NK-92 (cell line): ENCODE data around the gene IGFBP2.
"Not testable (repeated sequence)": the region's sequence is repeated elsewhere in the genome, so short reads cannot be mapped to it uniquely, and the experiment has no call there.

Experiments used
- DNase-seq: peaks from one replicate; lab custom pipeline; 2025; ENCODE audit not compliant: unreplicated experiment; lab: John Stamatoyannopoulos, UW

The IGFBP2 gene, protein sequence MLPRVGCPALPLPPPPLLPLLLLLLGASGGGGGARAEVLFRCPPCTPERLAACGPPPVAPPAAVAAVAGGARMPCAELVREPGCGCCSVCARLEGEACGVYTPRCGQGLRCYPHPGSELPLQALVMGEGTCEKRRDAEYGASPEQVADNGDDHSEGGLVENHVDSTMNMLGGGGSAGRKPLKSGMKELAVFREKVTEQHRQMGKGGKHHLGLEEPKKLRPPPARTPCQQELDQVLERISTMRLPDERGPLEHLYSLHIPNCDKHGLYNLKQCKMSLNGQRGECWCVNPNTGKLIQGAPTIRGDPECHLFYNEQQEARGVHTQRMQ

DNA sequence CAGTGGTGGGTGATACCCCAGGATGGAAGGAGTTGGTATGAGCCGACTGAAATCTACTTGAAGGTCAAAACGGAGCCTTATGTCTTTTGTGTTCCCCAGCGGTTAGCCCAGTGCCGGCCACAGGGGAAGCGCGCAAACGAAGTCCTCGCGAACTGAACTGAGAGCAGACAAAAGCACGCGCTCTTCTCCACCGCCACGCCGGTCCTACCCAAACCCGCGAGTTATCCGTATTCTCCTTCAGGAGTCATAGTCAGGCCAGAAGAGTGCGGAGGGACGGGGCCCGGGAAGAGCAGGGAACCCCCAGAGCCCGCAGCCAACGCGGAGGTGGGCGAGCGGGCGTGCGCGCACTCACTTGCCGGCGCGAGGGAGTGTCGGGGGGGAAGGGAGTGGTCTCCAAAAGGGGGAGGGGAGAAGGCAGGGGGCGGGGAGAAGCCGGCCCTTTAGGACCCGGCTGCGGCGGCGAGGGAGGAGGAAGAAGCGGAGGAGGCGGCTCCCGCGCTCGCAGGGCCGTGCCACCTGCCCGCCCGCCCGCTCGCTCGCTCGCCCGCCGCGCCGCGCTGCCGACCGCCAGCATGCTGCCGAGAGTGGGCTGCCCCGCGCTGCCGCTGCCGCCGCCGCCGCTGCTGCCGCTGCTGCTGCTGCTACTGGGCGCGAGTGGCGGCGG, at the start of gene IGFBP2:
IGFBP2 (plus strand) TSS at position 469 of the 664 bp plus-strand sequence; CDS start at position 573, 104 bp downstream.
- no peak for DNase-seq

DNA sequence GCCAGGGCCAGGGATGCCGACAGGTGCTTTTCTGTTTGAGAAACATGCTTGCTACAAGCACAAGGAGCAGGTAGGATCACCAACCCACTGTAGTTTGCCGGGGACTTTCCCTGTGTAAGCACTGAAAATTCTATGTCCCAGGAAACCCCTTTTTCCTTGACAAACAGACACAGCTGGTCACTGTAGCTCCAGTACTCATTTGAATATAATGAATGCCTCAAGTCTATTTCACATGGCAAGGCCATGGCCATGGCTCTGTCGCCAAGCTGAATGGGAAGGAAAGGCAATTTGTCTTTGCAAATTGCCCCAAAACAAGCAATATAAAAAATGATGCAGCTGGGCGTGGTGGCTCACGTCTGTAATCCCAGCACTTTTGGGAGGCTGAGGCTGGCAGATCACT, 49.6 kb upstream of the IGFBP2 start:
- DNase-seq, result no peak

DNA sequence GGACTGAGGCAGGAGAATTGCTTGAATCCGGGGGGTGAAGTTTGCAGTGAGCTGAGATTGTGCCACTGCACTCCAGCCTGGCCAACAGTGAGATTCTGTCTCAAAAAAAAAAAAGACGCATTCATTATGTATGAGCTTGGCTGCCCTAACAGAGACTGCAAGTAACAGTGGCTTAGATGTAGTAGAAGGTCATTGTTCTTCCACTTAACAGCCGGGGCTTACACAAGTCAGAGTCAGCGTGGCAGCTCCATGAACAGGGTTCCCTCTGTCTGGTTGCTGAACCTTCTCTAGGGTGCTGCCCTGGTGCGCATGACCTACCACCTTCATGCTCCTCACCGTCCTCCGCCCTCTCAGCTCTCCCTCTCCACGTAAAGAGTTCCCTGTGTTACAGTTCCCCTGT, 49.1 kb upstream of the IGFBP2 start:
- no peak for DNase-seq

DNA sequence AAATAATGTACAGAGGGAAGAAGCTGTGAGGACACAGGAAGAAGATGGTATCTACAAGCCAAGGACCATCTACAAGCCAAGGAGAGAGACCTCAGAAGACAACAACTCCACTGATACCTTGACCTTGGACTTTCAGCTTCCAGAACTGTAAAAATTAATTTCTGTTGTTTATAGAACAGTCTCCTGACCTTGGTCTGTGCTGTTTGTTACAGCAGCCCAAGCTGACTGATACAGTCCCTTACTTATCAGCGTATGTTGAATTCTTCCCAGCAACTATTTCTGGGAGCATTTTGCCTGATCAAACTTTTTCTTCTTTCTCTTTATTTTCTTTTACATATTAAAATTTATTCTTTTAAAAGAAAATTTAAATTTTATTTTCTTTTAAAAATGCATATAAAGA, 47.8 kb upstream of the IGFBP2 start:
- DNase-seq, result no peak

DNA sequence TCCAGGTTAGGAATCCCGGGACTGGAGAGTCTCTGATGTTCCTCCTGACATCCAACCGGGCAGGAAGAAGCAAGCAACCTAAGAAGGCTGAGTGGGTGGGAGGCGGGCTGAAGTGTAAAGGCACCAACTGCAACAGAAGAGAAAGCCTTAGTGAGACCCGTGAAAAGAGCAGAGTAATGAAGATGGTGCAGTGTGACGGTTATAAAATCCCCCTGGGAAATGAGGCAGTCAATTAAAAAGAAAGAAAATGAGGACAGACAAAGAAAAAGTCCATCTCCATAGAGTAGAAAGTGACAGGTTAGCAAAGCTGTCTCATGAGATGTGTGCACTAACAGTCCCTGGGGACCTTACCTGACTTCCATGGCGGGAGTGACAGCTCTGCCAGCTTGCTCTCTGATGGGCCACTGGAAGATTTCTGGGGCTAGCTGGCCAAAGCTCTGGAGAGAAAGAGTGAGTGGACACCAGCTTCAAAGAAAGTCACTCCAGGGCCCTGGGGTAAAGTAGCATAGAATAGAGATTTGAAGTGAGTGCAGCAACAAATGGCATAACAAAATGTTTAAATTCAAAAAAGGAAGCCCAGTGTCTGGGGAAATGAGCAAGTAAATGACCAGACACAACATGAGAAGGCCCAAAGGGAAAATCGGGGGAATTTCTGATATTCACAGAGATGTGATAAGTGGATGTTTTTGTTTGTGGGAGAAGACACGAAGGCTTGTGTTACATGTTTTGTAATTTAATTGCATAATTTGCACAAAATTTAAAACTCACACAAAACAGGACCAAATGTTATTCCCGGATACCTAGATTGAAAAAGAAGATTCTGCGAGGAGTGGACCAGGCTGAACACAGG, 44.1 kb upstream of the IGFBP2 start:
- no peak for DNase-seq

DNA sequence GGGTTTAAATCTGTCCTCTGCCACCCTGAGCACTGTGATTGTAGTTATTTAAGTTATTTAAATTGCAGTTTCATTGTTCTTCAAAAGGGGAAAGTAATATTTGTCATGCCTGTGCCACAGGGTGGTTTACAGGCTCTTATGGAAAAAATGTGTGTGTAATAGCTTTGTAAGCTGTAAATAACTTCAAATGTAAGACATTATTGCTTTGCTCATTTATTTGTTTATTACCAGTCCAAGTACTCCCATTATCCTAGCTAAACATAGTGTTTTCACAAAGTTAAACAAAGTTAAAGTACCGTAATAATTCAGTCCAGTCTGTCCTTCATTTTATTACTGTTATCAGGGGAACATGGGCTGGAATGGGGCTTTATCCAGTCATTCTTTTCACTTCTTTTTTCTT, 43.4 kb upstream of the IGFBP2 start:
- DNase-seq, result no peak

DNA sequence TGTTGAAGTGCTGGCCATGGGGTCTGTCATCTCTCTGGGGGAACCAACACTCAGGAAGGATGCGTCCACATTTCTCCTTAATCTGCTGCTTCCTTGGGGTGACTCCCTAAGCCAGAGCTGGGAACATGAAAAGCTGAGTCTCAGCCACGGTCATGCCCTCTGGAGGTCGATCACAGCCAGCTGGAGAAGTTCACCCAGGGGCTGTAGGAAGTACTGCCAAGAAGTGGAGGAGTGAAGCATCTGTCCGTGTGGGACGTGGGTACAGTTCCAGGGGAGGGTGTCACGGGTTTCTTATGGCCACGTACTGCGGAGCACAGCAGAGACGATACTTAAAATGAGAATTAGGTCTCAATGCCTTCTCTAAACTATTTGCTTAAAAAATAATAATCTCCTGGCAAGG, 42.4 kb upstream of the IGFBP2 start:
- DNase-seq, result no peak

DNA sequence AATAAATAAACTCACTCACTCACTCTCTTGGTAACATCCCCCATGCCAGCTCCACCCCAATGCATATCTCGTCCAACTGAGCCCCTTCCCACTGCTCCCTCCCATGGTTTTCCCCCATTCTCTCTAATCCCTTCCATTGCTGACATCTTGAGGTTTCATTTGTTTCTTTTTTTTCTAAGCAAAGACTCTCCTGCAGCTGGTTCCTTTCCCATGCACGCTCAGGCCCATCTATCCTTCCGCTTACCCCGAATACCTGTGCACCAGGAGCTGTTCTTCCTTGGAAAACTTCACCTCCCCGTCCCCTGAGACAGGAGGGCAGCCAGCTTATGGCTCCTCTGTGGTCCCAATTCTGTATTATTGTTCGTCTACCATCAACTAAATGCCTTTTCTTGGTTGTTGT, 41.7 kb upstream of the IGFBP2 start:
- no peak for DNase-seq

DNA sequence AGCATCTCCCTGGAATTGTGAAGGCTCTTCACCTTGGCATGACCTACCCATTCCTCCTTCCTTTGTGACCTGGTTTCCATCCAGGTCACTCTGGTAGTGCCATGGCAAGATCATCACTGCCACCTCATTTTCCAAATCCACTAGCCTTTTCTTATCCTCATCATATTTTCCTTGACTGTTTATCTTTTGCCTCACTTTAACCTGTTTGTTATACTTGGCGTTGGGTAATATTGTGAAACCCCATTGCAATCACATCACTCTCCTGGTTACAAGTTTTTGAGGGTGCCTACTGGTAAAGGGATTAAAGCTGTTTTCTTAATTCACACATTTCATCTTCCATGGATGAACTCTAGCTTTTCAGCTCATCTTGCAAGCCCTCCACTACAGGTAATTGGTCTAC, 39.1 kb upstream of the IGFBP2 start:
- DNase-seq, result no peak

DNA sequence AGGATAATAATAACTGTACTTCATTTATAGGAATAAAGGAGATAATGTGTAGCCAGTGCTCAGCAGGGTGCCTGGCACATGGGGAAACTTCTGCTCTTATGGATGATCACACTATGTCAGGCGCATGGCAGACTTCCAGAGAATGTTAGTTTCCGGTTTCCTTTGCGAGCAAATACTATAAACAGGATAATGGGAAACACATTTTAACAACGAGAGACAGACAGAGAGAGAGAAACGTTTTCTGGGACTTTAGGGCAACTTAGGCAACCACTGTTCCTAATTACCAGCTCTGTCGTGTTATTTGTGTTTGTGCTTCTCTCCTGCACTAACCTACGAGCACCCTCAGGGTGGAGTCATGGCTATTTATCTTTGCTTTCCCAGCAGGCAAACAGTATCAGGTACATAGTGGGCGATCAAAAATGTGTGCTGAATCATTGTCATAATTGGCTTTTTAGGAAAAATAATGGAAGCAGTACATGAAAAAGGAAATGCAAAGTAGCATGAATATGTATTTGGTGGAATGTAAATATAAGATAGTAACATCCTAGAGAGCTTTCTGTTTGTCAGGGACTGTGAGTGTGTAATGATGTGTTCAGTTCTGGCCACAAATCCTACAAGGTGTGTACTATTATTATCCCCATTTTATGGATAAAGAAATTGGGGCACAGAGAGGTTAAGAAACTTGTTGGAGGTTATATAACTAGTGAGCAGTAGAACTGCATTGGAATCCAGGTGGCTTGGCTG, 36.8 kb upstream of the IGFBP2 start:
- no peak for DNase-seq

DNA sequence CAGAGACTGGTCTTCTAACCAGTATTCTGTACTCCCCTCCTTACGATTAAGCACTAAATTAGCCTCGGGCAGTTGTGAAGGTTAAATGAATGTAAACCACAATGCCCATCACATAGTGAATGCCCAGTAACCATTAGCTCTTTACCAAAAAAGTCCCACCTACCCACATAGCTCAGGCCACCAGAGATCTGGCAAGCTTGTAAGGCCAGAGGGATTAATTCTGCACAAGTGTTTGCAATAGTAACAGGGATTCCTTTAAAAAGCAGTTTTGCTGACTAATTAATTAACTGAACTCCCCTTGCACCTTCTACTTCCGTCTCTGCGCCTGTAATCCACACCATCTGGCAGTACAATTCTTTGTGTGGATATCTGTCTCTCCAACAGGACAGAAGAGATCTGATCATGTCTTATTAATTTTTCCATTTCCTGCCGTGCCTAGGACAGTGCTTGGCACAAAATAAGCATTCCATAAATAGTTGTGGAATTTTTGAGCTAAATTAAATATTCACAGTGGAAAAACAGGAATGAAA, 36.2 kb upstream of the IGFBP2 start:
- DNase-seq, result no peak

DNA sequence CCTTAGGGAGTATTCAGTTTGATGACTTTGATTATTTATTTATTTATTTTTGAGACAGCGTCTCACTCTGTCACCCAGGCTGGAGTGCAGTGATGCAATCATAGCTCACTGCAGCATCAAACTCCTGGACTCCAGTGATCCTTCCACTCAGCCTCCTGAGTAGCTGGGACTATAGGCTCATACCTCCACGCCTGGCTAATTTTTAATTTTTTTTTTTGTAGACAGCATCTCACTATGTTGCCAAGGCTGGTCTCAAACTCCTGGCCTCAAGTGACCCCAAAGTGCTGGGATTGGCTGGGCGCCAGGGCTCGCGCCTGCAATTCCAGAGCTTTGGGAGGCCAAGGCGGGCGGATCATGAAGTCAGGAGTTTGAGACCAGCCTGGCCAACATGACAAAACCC, 35.4 kb upstream of the IGFBP2 start:
- not testable (repeated sequence) for DNase-seq

DNA sequence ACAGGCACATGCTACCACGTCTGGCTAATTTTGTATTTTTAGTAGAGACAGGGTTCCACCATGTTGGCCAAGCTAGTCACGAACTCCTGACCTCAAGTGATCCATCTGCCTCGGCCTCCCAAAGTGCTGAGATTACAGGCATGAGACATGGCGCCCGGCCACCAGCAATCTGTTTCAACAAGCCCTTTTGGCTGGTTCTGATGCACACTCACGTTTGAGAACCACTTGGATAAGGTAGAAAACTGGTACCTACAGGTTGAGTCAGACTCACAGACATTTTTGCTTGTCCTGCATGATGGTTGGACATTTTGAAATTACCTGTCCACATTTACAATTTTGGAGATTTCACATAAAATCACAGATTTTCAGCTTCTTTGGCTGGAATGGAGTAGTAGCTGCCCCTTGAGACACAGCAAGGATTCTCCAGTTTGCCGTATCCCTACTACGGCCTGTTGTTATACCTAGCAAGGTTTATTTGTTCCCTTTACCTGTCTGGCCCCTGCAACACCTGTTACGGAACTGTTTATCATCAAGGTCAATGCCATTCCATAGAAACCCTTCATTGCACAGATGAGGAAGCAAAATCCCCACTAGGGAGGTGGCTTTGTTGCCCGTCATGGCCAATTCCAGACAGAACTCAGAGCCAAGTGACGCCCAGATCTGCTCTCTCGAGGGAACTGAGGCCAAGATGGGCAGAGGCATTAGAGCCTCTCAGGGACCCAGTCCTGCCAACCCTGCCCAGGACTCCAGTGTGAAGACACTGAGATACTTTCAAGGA, 31.4 kb upstream of the IGFBP2 start:
- no peak for DNase-seq

DNA sequence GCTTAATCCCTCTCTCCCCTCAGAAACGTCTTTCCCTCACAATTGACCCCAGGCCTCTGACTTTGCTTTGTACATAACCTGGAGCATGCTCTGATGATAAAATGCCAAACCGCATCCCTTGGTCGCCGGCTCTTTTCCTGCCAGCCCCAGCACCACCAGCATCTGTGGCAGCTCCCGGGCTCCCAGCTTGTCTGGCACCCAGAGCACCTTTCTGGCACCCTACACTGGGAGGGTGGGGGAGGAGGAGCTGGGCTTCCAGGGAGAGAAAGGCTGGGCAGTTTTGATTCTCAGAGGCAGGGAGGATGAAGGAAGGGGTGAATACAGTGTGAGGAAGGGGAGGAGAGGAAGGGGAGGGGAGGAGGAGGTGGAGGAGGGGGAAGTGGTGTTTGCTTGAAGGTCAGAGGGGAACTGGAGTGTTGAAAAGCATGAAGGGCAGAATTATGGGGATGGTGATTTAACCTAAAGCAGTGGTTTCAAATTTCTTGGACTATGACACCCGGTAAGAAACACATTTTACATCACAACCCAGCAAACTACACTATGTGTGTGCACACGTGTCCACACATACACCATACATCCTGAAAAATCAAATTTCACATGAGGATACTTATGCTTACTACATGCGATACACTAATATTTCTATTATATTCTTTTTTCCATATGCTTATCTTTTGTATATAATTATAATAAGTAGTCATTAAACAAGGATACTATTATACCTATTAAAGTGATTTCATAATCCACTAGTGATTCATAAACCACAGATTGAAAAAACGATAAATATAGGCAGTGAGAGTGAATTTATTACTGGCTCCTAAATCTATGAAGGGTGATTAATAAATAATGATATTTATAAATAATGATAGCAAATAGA, 30.0 kb upstream of the IGFBP2 start:
- DNase-seq, result no peak

DNA sequence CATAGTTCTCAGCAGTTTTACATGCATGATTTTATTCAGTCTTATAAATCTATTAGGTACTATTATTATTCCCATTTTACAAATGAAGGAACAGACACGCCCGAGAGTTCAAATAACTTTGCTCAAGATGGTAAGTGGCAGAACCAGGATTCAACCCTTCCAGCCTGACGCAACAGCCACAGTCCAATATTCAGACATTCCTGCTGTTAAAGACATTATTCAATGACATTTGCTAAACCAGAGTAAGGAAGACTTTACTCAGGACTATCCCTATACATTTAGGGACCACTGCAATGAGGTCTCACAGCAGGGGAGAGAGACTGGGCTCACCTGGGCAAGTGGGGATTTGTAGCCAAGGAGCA, 29.4 kb upstream of the IGFBP2 start:
- DNase-seq, result no peak

DNA sequence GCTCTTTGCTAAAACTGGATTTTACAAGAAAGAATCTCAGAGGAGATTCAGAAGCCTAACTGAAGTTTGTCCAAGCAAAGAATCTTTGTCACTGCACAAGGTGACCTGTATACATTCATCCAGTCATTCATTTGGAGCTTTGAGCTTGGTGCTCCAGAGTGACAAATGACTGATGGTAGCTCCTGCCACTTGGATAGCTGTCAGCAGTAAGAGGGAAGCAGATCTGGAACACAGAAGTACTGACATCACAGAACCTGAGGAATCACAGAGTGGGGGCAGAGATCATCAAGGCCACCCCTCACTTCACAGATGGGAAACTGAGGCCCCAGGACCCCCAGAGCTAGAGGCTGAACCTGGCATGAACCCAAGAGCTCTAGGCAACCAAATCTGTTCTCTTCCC, 28.8 kb upstream of the IGFBP2 start:
- no peak for DNase-seq

DNA sequence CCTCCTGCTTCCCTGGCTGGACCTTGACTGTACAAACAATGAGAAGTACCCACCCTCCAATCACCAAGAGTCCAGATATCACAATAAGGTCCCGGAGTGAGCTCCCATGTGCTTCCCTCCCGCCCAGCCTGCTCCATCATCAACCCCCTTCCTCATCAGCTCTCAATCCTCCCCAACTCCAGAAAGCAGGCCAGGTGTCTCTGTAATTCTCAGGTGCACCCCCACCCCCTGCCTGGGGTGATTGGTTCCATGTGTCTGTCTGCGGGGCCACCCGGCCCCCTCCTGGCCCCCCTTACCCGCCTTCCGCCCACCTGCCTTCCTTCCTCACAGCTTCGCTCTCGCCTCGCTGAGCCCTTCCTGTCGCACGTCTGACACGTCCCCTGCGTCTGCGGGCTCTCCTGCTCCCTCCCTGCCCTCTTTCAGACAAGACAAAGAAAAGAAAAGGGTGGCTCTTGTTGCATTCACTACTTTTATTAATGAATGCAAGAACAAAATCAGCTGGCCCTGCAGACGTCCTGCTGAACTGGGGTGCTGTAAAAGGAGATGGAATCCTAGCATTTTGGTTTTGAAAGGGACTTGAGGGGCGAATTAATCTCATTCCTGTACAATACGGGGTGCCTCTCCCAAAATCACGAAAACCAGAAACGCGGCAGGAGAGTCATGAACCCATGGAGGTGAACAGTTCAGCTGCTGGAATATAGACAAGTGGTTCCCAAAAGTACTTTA, 26.5 kb upstream of the IGFBP2 start:
- DNase-seq, result no peak

DNA sequence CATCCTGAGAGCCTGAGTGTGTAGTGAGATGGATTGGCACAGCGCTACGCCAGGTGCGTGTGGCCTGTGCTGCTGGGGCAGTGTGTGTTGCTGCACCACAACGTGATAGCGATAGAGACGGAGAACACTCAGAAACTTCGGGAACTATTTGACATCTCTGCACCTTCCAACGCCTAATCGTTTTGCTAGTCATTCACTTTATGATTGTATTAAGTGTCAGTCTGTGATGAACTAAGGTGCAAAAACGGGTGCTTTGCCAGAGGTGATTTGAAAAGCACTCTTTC, 26.0 kb upstream of the IGFBP2 start:
- DNase-seq, result no peak

DNA sequence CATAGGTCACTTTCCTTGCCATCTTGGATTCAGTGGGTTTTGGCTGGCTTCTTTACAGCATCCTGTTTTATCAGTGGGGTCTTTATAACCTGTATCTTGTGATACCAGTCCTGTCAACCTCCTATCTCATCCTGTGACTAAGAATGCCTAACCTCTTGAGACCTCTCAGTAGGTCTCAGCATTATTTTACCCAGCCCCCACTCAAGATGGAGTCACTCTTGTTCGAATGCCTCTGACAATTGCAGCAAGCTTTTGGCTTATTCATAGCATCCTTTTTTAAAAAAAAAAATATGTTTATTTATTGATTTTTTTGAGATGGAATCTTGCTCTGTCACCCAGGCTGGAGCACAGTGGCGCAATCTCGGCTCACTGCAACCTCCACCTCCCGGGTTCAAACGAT, 24.7 kb upstream of the IGFBP2 start:
- no peak for DNase-seq
